GM12891 (cell line): Measurements from ENCODE around the gene NPVF.

Source experiments
- PAX5 ChIP-seq: IDR thresholded peaks from 2 replicates; pipeline ENCODE4 v1.6.1; 2011; ENCODE audit warnings: low read length, moderate library complexity, mild to moderate bottlenecking; ENCODE audit not compliant: insufficient read depth, severe bottlenecking
- POLR2A ChIP-seq: IDR thresholded peaks from 2 replicates; pipeline ENCODE4 v1.6.1; 2011; ENCODE audit warnings: low read depth, low read length, control low read depth
- POLR2AphosphoS5 ChIP-seq: IDR thresholded peaks from 2 replicates; pipeline ENCODE4 v1.6.1; 2011; ENCODE audit warnings: low read depth, low read length, control low read depth
- POU2F2 ChIP-seq: IDR thresholded peaks from 2 replicates; pipeline ENCODE4 v1.6.1; 2011; ENCODE audit warnings: low read depth, mild to moderate bottlenecking, control low read depth, low read length, moderate library complexity
- SPI1 ChIP-seq: IDR thresholded peaks from 2 replicates; pipeline ENCODE4 v1.6.1; 2011; ENCODE audit warnings: low read depth, low read length, control low read depth
- TAF1 ChIP-seq: IDR thresholded peaks from 2 replicates; pipeline ENCODE4 v1.6.1; 2011; ENCODE audit warnings: low read depth, low read length, control low read depth

DNA sequence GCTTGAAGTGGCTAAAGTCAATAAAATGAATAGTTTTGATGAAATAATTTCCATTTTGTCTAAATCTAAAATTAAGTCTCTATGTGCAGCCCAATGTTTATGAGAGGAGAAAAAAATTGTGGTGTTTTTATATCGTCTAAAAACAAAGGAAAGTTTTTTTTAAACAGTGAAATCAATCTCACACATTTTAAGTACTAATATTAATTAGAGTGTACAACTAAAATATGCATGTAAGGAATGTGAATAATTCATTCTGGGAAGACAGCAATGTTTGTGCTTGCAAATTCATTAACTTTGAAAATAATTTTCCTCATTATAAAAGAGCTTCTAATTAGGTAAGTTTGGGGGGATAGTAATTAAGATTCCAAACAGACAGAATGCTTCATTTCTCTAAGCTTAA, at the start of gene NPVF:
- TF ChIP-seq POU2F2 (no peak), POLR2A (no peak), TAF1 (no peak), POLR2AphosphoS5 (no peak), SPI1 (no peak), PAX5 (no peak)
